ENCODE measurements around the gene C9orf50.
A peak's percentile ranks its signal among the peaks of the same experiment; 100 is the strongest.

Gene C9orf50

DNA sequence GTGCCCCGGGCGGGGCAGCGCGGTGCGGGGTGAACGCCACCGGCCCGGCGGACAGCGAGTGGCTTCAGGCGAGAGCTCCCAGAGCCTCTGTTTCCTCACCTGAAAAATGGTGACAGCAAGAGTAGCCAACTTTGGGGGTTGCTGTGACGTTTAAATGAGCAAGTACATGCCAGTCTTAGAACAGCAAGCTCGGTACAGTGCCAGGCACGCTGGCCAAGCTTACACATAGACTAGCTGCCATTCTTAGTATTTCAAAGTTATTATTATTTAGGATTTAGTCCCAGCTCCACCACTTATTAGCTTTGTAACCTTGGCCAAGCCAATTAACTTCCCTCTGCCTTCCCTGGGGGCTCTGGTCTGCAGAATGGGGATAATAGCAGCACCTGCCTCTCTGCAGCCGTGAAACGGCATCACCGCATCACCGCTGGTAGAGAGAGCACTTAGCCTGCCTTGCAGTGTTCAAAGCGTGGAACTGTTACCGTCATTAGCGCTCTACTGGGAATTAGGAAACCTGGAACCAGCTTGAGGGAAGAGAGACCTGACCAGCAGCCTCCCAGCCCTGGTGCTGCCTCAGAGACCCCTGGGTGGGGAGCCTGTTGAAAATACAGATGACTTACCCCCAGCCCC, at the start of gene C9orf50:
Gene C9orf50 (minus strand): TSS at position 433 of the 627 bp plus-strand sequence. CDS start 527 bp downstream, outside the sequence.
- TF ChIP-seq Cebpa-rat (IDR thresholded peaks at IDR 0.05): no peak
- Histone ChIP-seq H3K9ac (peak within 1 kb of the TSS; percentile 67 to 84 (median 79)), H4K20me1 (no peaks in the 10 kb centered on the region), H3K27ac (peak within 1 kb of the TSS; percentile 30 to 78 (median 72); a peak in 21 of 22 replicates), H3K4me2 (peak within 1 kb of the TSS; percentile 88 to 99 (median 96)), H3K9me3 (replicated peaks in 1 of 11) (no peaks in the 10 kb centered on the region), H3K4me1 (peaks cover 33 to 66% (median 61%) of the 10 kb centered on the region in 10 experiments), H3K36me3 (no peaks in the 10 kb centered on the region), H3K27me3 (peaks cover 6 to 32% (median 29%) of the 10 kb centered on the region in 11 experiments; a peak in 21 of 22 replicates), H3K4me3 (peak within 1 kb of the TSS; percentile 56 to 74 (median 62))

DNA sequence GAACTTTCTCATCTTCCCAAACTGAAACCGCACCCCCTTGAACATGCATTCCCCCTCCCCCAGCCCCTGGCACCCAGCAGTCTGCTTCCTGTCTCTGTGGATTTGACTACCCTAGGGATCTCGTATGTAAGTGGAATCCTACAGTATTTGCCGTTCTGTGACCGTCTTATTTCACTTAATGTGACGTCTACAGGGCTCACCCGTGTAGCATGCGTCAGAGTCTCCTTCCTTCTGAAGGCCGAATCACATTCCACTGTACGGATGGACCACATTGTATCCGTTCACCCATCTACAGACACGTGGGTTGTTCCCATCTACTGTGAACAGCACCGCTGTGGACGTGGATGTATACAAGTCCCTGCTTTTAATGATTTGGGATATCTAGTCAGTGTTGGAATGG, 49.0 kb upstream of the C9orf50 start:
- H3K4me2 ChIP-seq: peak overlapping the region in 9 of 11 experiments; percentile 3 to 60 (median 33); a peak in 11 of 22 replicates
- TF ChIP-seq Cebpa-rat (IDR thresholded peaks at IDR 0.05): no peak
- H3K27me3 ChIP-seq: peaks cover 21 to 51% (median 44%) of the 10 kb centered on the region in 11 experiments

GRCh38 chr9:129669141-129669718, 48.3 kb upstream of the C9orf50 start:
- no peak for TF ChIP-seq Cebpa-rat (IDR thresholded peaks at IDR 0.05)
- H3K36me3 ChIP-seq: no peaks in the 10 kb centered on the region
- H3K4me3 ChIP-seq: no peak overlapping the region
- H3K9ac ChIP-seq: no peak overlapping the region
- H3K4me2 ChIP-seq: peak overlapping the region in 8 of 11 experiments; percentile 3 to 60 (median 34); a peak in 13 of 22 replicates
- H3K27ac ChIP-seq: no peak overlapping the region
- peaks cover 28 to 58% (median 51%) of the 10 kb centered on the region in 11 experiments for H3K27me3 ChIP-seq
- H4K20me1 ChIP-seq: no peaks in the 10 kb centered on the region; a peak in 2 of 22 replicates
- no peaks in the 10 kb centered on the region for H3K9me3 ChIP-seq (replicated peaks in 1 of 11)
- H3K4me1 ChIP-seq: peaks cover 7 to 38% (median 26%) of the 10 kb centered on the region in 10 experiments; a peak in 16 of 20 replicates

More for the DNA sequence above, 49.0 kb upstream of the C9orf50 start:
- Histone ChIP-seq H4K20me1 (no peaks in the 10 kb centered on the region; a peak in 2 of 22 replicates), H3K36me3 (no peaks in the 10 kb centered on the region), H3K27ac (no peak overlapping the region), H3K4me3 (no peak overlapping the region), H3K4me1 (peaks cover 7 to 38% (median 26%) of the 10 kb centered on the region in 10 experiments; a peak in 16 of 20 replicates), H3K9me3 (replicated peaks in 1 of 11) (no peaks in the 10 kb centered on the region), H3K9ac (no peak overlapping the region)

GRCh38 chr9:129667850-129668249, 46.9 kb upstream of the C9orf50 start:
- H3K4me3 ChIP-seq: no peak overlapping the region
- H3K9ac ChIP-seq: no peak overlapping the region
- no peak overlapping the region for H3K4me2 ChIP-seq
- no peaks in the 10 kb centered on the region for H3K36me3 ChIP-seq
- H3K27me3 ChIP-seq: peaks cover 29 to 69% (median 61%) of the 10 kb centered on the region in 11 experiments
- no peaks in the 10 kb centered on the region for H3K9me3 ChIP-seq (replicated peaks in 1 of 11)
- H4K20me1 ChIP-seq: no peaks in the 10 kb centered on the region; a peak in 1 of 22 replicates
- H3K4me1 ChIP-seq: peaks cover 7 to 38% (median 26%) of the 10 kb centered on the region in 10 experiments; a peak in 16 of 20 replicates
- H3K27ac ChIP-seq: no peak overlapping the region
- no peak for TF ChIP-seq Cebpa-rat (IDR thresholded peaks at IDR 0.05)

DNA sequence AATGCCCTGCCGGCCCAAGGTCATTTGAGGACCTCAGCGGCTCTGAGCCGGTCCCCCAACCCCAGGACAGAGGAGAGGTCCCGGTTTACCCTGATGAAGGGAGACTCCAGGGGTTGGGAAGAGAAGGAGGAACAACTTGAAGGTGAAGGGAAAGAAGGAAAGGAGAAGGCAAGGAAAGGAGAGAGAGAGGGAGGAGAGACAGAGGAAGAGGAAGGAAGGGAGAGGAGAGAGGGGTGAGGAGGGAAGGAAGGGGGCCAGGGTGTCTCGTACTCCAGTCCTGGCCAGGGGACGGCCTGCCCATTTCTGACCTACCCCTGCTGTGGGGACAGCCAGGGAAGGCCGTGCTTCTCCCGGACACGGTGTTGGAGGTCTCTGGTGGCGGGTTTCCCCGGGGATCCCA, 46.5 kb upstream of the C9orf50 start:
- Histone ChIP-seq H3K4me1 (peaks cover 7 to 38% (median 26%) of the 10 kb centered on the region in 10 experiments; a peak in 16 of 20 replicates), H3K4me3 (no peak overlapping the region), H3K36me3 (no peaks in the 10 kb centered on the region), H3K27ac (no peak overlapping the region), H3K9me3 (replicated peaks in 1 of 11) (no peaks in the 10 kb centered on the region), H4K20me1 (no peaks in the 10 kb centered on the region; a peak in 1 of 22 replicates), H3K27me3 (peaks cover 29 to 70% (median 61%) of the 10 kb centered on the region in 11 experiments), H3K9ac (no peak overlapping the region), H3K4me2 (no peak overlapping the region)
- TF ChIP-seq Cebpa-rat (IDR thresholded peaks at IDR 0.05): no peak

DNA sequence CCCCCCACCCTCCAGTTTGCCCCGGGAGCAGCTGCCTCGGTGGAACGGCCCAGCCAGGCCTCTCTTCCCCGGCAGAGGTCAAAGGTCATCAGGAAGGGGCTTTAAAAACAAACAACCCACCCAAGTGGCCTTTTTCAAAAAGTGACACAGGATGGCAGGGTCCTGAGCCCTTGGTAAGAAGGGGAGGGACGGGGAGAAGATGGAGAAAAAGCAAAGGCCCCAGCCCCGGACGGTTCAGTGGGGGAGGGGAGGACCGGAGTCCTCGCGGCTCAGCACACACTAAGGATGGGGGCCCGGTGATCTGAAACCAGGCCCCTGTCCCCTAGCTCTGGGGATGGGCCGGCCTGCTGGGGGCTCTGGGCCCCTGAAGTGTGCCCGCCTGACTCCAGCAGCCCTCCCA, 45.7 kb upstream of the C9orf50 start:
- no peaks in the 10 kb centered on the region for H3K36me3 ChIP-seq
- H3K27ac ChIP-seq: no peak overlapping the region
- TF ChIP-seq Cebpa-rat (IDR thresholded peaks at IDR 0.05): no peak
- no peaks in the 10 kb centered on the region for H3K9me3 ChIP-seq (replicated peaks in 1 of 11)
- H3K9ac ChIP-seq: no peak overlapping the region
- H4K20me1 ChIP-seq: no peaks in the 10 kb centered on the region
- no peak overlapping the region for H3K4me2 ChIP-seq
- H3K27me3 ChIP-seq: peaks cover 29 to 70% (median 61%) of the 10 kb centered on the region in 11 experiments
- peaks cover 4 to 32% (median 26%) of the 10 kb centered on the region in 10 experiments; a peak in 16 of 20 replicates for H3K4me1 ChIP-seq
- no peak overlapping the region for H3K4me3 ChIP-seq

- Histone ChIP-seq H3K4me1 (peaks cover 0 to 26% (median 19%) of the 10 kb centered on the region in 10 experiments; a peak in 15 of 20 replicates), H3K4me2 (peak overlapping the region in 6 of 11 experiments; percentile 12 to 50 (median 37); a peak in 7 of 22 replicates), H3K9ac (no peak overlapping the region), H3K27me3 (peaks cover 29 to 70% (median 61%) of the 10 kb centered on the region in 11 experiments), H4K20me1 (no peaks in the 10 kb centered on the region), H3K4me3 (peak overlapping the region in 4 of 10 experiments; percentile 12 to 37 (median 30); a peak in 3 of 20 replicates), H3K36me3 (no peaks in the 10 kb centered on the region), H3K27ac (no peak overlapping the region), H3K9me3 (replicated peaks in 1 of 11) (no peaks in the 10 kb centered on the region)
- no peak for TF ChIP-seq Cebpa-rat (IDR thresholded peaks at IDR 0.05)
Measured at GRCh38 chr9:129665814-129666520, 45.1 kb upstream of the C9orf50 start.

DNA sequence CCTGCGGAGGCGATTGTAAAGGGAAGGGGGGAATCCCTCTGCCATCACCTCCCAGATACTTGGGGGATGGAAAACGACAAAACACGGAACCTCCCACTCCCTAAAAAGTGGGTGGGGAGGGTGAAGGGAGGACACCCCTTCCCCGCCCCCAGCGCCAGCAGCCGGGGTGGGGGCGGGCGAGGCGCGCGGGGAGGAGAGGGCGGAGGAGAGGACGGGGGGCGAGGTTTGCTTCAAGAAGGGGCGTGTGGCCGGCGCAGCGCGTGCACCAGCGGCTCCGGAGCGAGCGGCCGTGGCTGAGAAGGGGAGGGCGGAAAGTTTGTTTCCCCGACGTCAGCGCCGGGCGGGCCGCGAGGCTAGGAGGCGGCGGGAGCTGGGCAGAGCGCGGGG, 44.5 kb upstream of the C9orf50 start, which contains the start of gene PRRX2:
Gene PRRX2 (plus strand): TSS at position 259 of the 387 bp plus-strand sequence. CDS start 221 bp downstream, outside the sequence.
- Histone ChIP-seq H4K20me1 (no peaks in the 10 kb centered on the region), H3K9ac (no peak within 1 kb of the TSS), H3K36me3 (no peaks in the 10 kb centered on the region), H3K27ac (no peak within 1 kb of the TSS), H3K27me3 (peaks cover 29 to 70% (median 61%) of the 10 kb centered on the region in 11 experiments), H3K4me3 (peak within 1 kb of the TSS in 4 of 10 experiments; percentile 12 to 37 (median 30); a peak in 3 of 20 replicates), H3K4me2 (peak within 1 kb of the TSS in 6 of 11 experiments; percentile 12 to 50 (median 37); a peak in 8 of 22 replicates), H3K4me1 (peaks cover 0 to 20% (median 14%) of the 10 kb centered on the region in 10 experiments; a peak in 14 of 20 replicates), H3K9me3 (replicated peaks in 1 of 11) (no peaks in the 10 kb centered on the region)
- TF ChIP-seq Cebpa-rat (IDR thresholded peaks at IDR 0.05): no peak

Measured in BLaER1 treated with 17β-estradiol and CSF1 and Interleukin-3, amounts not matched to agents 10 nM and 100 nM (cell line).